C4-2B (cell line): ENCODE measurements around the gene SUFU.

ENCODE experiments used
- H3K27ac ChIP-seq: fragments of 450-650 bp; 2 replicates; pipeline ENCODE4 v1.5.1; 2017
- CTCF ChIP-seq: fragments of 450-650 bp; conservative IDR thresholded peaks from 2 replicates; pipeline ENCODE4 v1.5.1; 2017; ENCODE audit warnings: mild to moderate bottlenecking
- ZFX ChIP-seq: fragments of 450-650 bp; IDR thresholded peaks from 2 replicates; pipeline ENCODE4 v1.6.1; 2017

The SUFU gene

GRCh38 chr10:102675011-102675665, 171.4 kb downstream of the SUFU start:
- no peak for TF ChIP-seq ZFX
- TF ChIP-seq CTCF: no peak
- no peak overlapping the region for H3K27ac ChIP-seq

DNA sequence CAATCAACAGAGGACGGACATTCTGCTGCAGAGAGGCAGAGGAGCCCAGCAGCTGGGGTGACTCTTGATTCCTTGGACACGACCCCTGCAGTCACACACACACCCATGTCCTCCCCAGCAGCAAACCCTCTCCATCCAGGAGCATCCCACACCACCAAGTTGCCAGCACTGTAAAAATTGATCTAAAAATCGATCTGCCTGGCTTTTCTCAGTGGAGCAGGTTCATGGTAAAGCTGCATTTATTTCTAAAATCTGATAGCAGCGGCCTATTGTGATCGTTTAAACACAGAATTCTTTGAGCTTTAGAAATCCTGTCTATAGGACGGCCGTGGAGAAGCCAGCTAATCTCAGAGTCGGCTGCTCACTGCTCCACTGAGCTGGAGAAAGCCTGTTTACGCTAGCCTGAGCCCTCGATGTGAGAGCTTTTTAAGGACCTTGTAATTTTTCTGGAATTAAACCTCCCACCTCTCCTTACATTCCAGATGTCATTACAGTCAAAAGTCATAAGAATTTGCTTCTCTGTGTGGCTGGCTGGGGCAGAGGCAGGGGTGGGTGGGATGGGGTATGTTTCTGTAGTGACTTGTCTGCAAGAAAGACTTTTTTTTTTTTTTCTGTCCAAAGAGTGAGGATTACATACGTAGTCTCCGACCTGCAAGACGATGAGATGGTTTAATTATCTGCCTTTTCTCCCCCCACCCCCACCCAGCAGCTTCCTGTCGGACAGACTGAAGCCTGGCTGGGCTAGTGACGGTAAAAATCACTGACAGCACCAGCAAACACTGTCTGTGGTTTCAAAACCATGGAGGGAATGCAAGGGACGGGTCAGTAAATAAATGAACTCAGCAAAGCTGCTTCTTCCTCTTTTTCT, 172.1 kb downstream of the SUFU start:
- no peak overlapping the region for H3K27ac ChIP-seq
- no peak for TF ChIP-seq ZFX

GRCh38 chr10:102676534-102677315, 173.0 kb downstream of the SUFU start:
- no peak overlapping the region for H3K27ac ChIP-seq
- TF ChIP-seq CTCF: no peak
- no peak for TF ChIP-seq ZFX

DNA sequence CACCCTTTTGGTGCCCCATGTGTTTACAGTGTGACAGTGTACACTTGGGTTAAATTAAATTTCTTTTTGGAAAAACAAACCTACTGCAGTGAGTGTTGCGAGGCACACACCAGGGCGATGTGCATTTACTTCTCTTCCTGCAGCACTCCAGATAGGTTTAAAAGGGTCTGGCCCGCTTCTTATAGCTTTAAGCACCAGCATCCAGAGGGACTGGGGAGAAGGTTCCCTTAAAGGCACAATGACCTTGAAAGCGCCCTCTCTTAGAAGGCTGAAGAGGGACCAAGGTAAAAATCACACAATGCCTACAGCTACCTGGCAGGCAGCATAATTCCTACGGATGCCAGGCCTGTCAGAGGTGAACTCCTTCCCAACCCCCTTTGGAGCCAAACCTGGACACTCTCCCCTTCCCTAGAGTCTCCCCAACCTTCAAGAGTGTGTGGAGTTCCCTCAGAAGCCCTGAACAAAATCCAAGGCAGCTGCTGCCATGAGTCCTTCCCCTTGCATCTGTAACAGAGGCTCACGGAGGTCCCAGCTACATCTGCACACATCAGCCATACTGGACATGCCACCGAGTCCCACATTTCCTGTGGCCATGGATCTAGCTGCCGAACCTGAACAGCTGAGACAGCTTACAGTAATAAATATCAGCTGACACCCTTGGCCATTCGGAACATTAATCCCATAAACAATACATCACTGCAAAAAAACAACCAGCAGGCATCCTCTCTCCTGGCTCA, 173.7 kb downstream of the SUFU start:
- no peak overlapping the region for H3K27ac ChIP-seq

GRCh38 chr10:102678068-102678400, 174.3 kb downstream of the SUFU start:
- H3K27ac ChIP-seq: no peak overlapping the region
- TF ChIP-seq CTCF (no peak), ZFX (no peak)

More for the DNA sequence above, 173.7 kb downstream of the SUFU start:
- no peak for TF ChIP-seq ZFX
- no peak for TF ChIP-seq CTCF

GRCh38 chr10:102678842-102679289, 175.1 kb downstream of the SUFU start:
- H3K27ac ChIP-seq: no peak overlapping the region
- TF ChIP-seq ZFX (no peak), CTCF (peak; percentile 89)

DNA sequence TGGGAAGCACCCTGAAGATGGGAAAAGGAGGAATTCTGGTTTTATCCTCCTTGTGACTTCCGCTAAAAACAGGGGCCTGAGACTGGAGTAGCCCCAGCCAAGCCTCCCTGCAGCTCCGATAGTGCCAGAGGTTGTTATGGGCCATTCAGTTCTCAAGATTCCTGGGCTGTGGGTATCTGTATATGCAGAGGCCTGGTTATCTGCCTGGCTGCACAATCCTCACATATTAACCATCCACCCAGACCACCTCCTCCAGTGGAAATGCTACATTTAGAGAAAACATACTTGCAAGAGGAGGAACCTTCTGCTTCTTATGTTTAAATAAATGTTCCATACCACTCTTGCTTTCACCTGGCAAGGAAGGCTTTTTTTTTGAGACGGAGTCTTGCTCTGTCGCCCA, 175.8 kb downstream of the SUFU start:
- H3K27ac ChIP-seq: no peak overlapping the region
- TF ChIP-seq ZFX (no peak), CTCF (no peak)
